GM23338 (cell line): Measurements from ENCODE around the gene THRA. TPM values are rescaled to one million over a fixed set of nuclear protein-coding genes. Genes with fewer than 3 reads are reported as not detected.

Experiments
- ATAC-seq: fragments of 200-7000 bp; cut with Tn5 transposase; 3 replicates; pipeline ENCODE4 v1.9.1; 2020
- DNase-seq: peaks from one replicate; pipeline ENCODE4 v3.0.0-alpha.2; 2015; ENCODE audit warnings: low spot score
- H2AFZ ChIP-seq: fragments of 200-600 bp; sonication (generic); 2 replicates; pipeline ENCODE4 v1.8.0; 2016; ENCODE audit warnings: antibody characterized with exemption, mild to moderate bottlenecking, moderate library complexity
- H3F3A ChIP-seq: fragments of 200-600 bp; sonication (generic); replicated peaks from 2 replicates; pipeline ENCODE4 v1.8.0; 2017; ENCODE audit warnings: antibody characterized with exemption, mixed run types, low read depth
- H3K27ac ChIP-seq: fragments of 200-600 bp; sonication (generic); 2 replicates; pipeline ENCODE4 v1.6.1; 2016; ENCODE audit warnings: low read depth
- H3K27me3 ChIP-seq: fragments of 200-600 bp; sonication (generic); 2 replicates; pipeline ENCODE4 v1.8.0; 2016; ENCODE audit warnings: mild to moderate bottlenecking, mixed run types, moderate library complexity; ENCODE audit not compliant: insufficient read depth
- H3K36me3 ChIP-seq: fragments of 200-600 bp; sonication (generic); 2 replicates; pipeline ENCODE4 v1.8.0; 2016; ENCODE audit warnings: mild to moderate bottlenecking; ENCODE audit not compliant: insufficient read depth
- H3K4me1 ChIP-seq: fragments of 200-600 bp; sonication (generic); 2 replicates; pipeline ENCODE4 v1.8.0; 2016; ENCODE audit warnings: mild to moderate bottlenecking, moderate library complexity; ENCODE audit not compliant: insufficient read depth
- H3K4me2 ChIP-seq: fragments of 200-600 bp; sonication (generic); 2 replicates; pipeline ENCODE4 v1.7.1; 2017; ENCODE audit warnings: mixed run types
- H3K4me3 ChIP-seq: fragments of 200-600 bp; sonication (generic); 2 replicates; pipeline ENCODE4 v1.6.1; 2016; ENCODE audit warnings: mixed run types
- H3K79me2 ChIP-seq: fragments of 200-600 bp; sonication (generic); replicated peaks from 2 replicates; pipeline ENCODE4 v1.8.0; 2017; ENCODE audit warnings: mild to moderate bottlenecking; ENCODE audit not compliant: insufficient read depth
- H3K9me2 ChIP-seq: fragments of 200-600 bp; sonication (generic); 2 replicates; pipeline ENCODE4 v1.8.0; 2017; ENCODE audit not compliant: insufficient read depth
- H4K20me1 ChIP-seq: fragments of 200-600 bp; sonication (generic); replicated peaks from 2 replicates; pipeline ENCODE4 v1.8.0; 2017; ENCODE audit warnings: mild to moderate bottlenecking; ENCODE audit not compliant: insufficient read depth
- H3K27ac Mint-ChIP-seq: 2 replicates; pipeline ENCODE4 v1.8.0; 2020; ENCODE audit warnings: inconsistent platforms, mild to moderate bottlenecking, moderate library complexity, mixed read lengths
- H3K27me3 Mint-ChIP-seq: 3 replicates; pipeline ENCODE4 v1.8.0; 2022; ENCODE audit warnings: low read depth, mild to moderate bottlenecking, moderate library complexity, mixed read lengths, inconsistent platforms; ENCODE audit not compliant: insufficient read depth, poor library complexity
- H3K36me3 Mint-ChIP-seq: 3 replicates; pipeline ENCODE4 v1.8.0; 2021; ENCODE audit warnings: low read depth, mild to moderate bottlenecking, inconsistent platforms, moderate library complexity, mixed read lengths
- H3K4me1 Mint-ChIP-seq: 3 replicates; pipeline ENCODE4 v1.8.0; 2020; ENCODE audit warnings: mild to moderate bottlenecking, inconsistent platforms, mixed read lengths
- H3K4me3 Mint-ChIP-seq: 3 replicates; pipeline ENCODE4 v1.8.0; 2021; ENCODE audit warnings: moderate library complexity, mild to moderate bottlenecking, inconsistent platforms, mixed read lengths
- H3K9me3 Mint-ChIP-seq: 3 replicates; pipeline ENCODE4 v1.8.0; 2020; ENCODE audit warnings: moderate library complexity, mild to moderate bottlenecking, inconsistent platforms, mixed read lengths
- CREB1 ChIP-seq: fragments of 250-450 bp; sonication (Bioruptor Pico); IDR thresholded peaks from 2 replicates; pipeline ENCODE4 v1.5.0; 2020; ENCODE audit warnings: low read depth, mild to moderate bottlenecking, moderate library complexity
- CTCF ChIP-seq, 2 experiments: fragments of 200-600 bp in 1 of 2; sonication (generic) in 1 of 2; conservative IDR thresholded peaks; 2 replicates each; pipeline versions ENCODE4 v1.5.1 to v1.6.1; 2016 to 2017; ENCODE audit warnings: antibody characterized with exemption in 2 of 2, low read depth in 2 of 2, mild to moderate bottlenecking in 2 of 2, moderate library complexity in 1 of 2
- EZH2 ChIP-seq: fragments of 200-600 bp; sonication (generic); IDR thresholded peaks from one replicate; pipeline ENCODE4 v1.8.0; 2017; ENCODE audit warnings: antibody characterized with exemption, mild to moderate bottlenecking, low read depth; ENCODE audit not compliant: unreplicated experiment
- EZH2phosphoT487 ChIP-seq: fragments of 200-600 bp; sonication (generic); IDR thresholded peaks from one replicate; pipeline ENCODE4 v1.8.1; 2018; ENCODE audit warnings: antibody characterized with exemption; ENCODE audit not compliant: unreplicated experiment
- JUNB ChIP-seq: IDR thresholded peaks from one replicate; pipeline ENCODE4 v1.6.1; 2016; ENCODE audit warnings: antibody characterized with exemption; ENCODE audit not compliant: unreplicated experiment
- NANOG ChIP-seq: IDR thresholded peaks from 2 replicates; pipeline ENCODE4 v1.6.1; 2016; ENCODE audit warnings: antibody characterized with exemption, borderline replicate concordance
- POLR2AphosphoS5 ChIP-seq: IDR thresholded peaks from 2 replicates; pipeline ENCODE4 v1.6.1; 2016; ENCODE audit warnings: antibody characterized with exemption, low read depth
- STAT1 ChIP-seq: IDR thresholded peaks from one replicate; pipeline ENCODE4 v1.6.1; 2016; ENCODE audit warnings: antibody characterized with exemption; ENCODE audit not compliant: unreplicated experiment
- ZNF114 ChIP-seq: fragments of 250-450 bp; sonication (Bioruptor Pico); IDR thresholded peaks from 2 replicates; pipeline ENCODE4 v1.5.0; 2020; ENCODE audit warnings: mild to moderate bottlenecking, moderate library complexity
- ZNF331 ChIP-seq: fragments of 250-450 bp; sonication (Bioruptor Pico); IDR thresholded peaks from 2 replicates; pipeline ENCODE4 v1.5.0; 2020; ENCODE audit warnings: low read depth, mild to moderate bottlenecking, moderate library complexity
- polyA plus RNA-seq: library from polyadenylated mRNA; unstranded; fragments of >200 nt; fragmentation: Nextera tagmentation; extraction: Ambion mirVana; gene quantifications from 2 replicates; pipeline ENCODE4 v1.2.1, GENCODE V29; 2016
- total RNA-seq: library from RNA; depleted of rRNA; stranded (reverse); fragments of >200 nt; shearing (Covaris generic); gene quantifications from 2 replicates; pipeline ENCODE4 v1.2.3, GENCODE V29; 2014
- TF ChIP-seq, protein P1 (sequence below): fragments of 250-450 bp; sonication (Bioruptor Pico); IDR thresholded peaks from 2 replicates; pipeline ENCODE4 v1.5.0; 2020; ENCODE audit warnings: mild to moderate bottlenecking, moderate library complexity
- TF ChIP-seq, protein P2 (sequence below): IDR thresholded peaks from 2 replicates; pipeline ENCODE4 v1.6.1; 2016; ENCODE audit warnings: antibody characterized with exemption
- TF ChIP-seq, protein P3 (sequence below): IDR thresholded peaks from one replicate; pipeline ENCODE4 v1.6.1; 2018; ENCODE audit warnings: antibody characterized with exemption; ENCODE audit not compliant: unreplicated experiment

The THRA gene
- total and polyA plus RNA-seq, 2 experiments from 2014 or later, result 3.4 to 10.5 TPM

- H3K4me3 Mint-ChIP-seq, result no peak overlapping the region
- no peak overlapping the region for H3K4me2 ChIP-seq
- H3F3A ChIP-seq, result 0 out of 2 replicates have a peak, but pooled peaks cover 15% of the 10 kb centered on the region
- peaks cover 7% of the 10 kb centered on the region; the same call in 1 of the 2 replicates for H3K79me2 ChIP-seq
- H3K27ac ChIP-seq, result no peak overlapping the region
- H3K27ac Mint-ChIP-seq, result no peak overlapping the region
- no peaks in the 10 kb centered on the region for H3K27me3 ChIP-seq
- H4K20me1 ChIP-seq, result no peaks in the 10 kb centered on the region
- H2AFZ ChIP-seq, result no peak overlapping the region
- DNase-seq, result no peak
- TF ChIP-seq EZH2, result no peak
- no peak for TF ChIP-seq POLR2AphosphoS5
- no peak for TF ChIP-seq CTCF (conservative IDR thresholded peaks at IDR 0.05; ENCODE audit: low read depth in 2 of 2)
- TF ChIP-seq EZH2phosphoT487, result no peak
- TF ChIP-seq, protein P1, sequence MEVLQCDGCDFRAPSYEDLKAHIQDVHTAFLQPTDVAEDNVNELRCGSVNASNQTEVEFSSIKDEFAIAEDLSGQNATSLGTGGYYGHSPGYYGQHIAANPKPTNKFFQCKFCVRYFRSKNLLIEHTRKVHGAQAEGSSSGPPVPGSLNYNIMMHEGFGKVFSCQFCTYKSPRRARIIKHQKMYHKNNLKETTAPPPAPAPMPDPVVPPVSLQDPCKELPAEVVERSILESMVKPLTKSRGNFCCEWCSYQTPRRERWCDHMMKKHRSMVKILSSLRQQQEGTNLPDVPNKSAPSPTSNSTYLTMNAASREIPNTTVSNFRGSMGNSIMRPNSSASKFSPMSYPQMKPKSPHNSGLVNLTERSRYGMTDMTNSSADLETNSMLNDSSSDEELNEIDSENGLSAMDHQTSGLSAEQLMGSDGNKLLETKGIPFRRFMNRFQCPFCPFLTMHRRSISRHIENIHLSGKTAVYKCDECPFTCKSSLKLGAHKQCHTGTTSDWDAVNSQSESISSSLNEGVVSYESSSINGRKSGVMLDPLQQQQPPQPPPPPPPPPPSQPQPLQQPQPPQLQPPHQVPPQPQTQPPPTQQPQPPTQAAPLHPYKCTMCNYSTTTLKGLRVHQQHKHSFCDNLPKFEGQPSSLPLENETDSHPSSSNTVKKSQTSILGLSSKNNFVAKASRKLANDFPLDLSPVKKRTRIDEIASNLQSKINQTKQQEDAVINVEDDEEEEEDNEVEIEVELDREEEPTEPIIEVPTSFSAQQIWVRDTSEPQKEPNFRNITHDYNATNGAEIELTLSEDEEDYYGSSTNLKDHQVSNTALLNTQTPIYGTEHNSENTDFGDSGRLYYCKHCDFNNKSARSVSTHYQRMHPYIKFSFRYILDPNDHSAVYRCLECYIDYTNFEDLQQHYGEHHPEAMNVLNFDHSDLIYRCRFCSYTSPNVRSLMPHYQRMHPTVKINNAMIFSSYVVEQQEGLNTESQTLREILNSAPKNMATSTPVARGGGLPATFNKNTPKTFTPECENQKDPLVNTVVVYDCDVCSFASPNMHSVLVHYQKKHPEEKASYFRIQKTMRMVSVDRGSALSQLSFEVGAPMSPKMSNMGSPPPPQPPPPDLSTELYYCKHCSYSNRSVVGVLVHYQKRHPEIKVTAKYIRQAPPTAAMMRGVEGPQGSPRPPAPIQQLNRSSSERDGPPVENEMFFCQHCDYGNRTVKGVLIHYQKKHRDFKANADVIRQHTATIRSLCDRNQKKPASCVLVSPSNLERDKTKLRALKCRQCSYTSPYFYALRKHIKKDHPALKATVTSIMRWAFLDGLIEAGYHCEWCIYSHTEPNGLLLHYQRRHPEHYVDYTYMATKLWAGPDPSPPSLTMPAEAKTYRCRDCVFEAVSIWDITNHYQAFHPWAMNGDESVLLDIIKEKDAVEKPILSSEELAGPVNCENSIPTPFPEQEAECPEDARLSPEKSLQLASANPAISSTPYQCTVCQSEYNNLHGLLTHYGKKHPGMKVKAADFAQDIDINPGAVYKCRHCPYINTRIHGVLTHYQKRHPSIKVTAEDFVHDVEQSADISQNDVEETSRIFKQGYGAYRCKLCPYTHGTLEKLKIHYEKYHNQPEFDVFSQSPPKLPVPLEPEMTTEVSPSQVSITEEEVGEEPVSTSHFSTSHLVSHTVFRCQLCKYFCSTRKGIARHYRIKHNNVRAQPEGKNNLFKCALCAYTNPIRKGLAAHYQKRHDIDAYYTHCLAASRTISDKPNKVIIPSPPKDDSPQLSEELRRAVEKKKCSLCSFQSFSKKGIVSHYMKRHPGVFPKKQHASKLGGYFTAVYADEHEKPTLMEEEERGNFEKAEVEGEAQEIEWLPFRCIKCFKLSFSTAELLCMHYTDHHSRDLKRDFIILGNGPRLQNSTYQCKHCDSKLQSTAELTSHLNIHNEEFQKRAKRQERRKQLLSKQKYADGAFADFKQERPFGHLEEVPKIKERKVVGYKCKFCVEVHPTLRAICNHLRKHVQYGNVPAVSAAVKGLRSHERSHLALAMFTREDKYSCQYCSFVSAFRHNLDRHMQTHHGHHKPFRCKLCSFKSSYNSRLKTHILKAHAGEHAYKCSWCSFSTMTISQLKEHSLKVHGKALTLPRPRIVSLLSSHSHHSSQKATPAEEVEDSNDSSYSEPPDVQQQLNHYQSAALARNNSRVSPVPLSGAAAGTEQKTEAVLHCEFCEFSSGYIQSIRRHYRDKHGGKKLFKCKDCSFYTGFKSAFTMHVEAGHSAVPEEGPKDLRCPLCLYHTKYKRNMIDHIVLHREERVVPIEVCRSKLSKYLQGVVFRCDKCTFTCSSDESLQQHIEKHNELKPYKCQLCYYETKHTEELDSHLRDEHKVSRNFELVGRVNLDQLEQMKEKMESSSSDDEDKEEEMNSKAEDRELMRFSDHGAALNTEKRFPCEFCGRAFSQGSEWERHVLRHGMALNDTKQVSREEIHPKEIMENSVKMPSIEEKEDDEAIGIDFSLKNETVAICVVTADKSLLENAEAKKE (CRISPR knock-in tag), result no peak
- no peak for TF ChIP-seq JUNB
- no peak for TF ChIP-seq STAT1
- no peak for TF ChIP-seq CREB1 (CRISPR knock-in tag)
- TF ChIP-seq, protein P2, sequence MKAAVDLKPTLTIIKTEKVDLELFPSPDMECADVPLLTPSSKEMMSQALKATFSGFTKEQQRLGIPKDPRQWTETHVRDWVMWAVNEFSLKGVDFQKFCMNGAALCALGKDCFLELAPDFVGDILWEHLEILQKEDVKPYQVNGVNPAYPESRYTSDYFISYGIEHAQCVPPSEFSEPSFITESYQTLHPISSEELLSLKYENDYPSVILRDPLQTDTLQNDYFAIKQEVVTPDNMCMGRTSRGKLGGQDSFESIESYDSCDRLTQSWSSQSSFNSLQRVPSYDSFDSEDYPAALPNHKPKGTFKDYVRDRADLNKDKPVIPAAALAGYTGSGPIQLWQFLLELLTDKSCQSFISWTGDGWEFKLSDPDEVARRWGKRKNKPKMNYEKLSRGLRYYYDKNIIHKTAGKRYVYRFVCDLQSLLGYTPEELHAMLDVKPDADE, result no peak
- no peak for TF ChIP-seq ZNF331 (CRISPR knock-in tag)
- TF ChIP-seq ZNF114 (CRISPR knock-in tag), result no peak
- TF ChIP-seq, protein P3, sequence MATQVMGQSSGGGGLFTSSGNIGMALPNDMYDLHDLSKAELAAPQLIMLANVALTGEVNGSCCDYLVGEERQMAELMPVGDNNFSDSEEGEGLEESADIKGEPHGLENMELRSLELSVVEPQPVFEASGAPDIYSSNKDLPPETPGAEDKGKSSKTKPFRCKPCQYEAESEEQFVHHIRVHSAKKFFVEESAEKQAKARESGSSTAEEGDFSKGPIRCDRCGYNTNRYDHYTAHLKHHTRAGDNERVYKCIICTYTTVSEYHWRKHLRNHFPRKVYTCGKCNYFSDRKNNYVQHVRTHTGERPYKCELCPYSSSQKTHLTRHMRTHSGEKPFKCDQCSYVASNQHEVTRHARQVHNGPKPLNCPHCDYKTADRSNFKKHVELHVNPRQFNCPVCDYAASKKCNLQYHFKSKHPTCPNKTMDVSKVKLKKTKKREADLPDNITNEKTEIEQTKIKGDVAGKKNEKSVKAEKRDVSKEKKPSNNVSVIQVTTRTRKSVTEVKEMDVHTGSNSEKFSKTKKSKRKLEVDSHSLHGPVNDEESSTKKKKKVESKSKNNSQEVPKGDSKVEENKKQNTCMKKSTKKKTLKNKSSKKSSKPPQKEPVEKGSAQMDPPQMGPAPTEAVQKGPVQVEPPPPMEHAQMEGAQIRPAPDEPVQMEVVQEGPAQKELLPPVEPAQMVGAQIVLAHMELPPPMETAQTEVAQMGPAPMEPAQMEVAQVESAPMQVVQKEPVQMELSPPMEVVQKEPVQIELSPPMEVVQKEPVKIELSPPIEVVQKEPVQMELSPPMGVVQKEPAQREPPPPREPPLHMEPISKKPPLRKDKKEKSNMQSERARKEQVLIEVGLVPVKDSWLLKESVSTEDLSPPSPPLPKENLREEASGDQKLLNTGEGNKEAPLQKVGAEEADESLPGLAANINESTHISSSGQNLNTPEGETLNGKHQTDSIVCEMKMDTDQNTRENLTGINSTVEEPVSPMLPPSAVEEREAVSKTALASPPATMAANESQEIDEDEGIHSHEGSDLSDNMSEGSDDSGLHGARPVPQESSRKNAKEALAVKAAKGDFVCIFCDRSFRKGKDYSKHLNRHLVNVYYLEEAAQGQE, result no peak
- TF ChIP-seq NANOG, result no peak
- no peaks in the 10 kb centered on the region; the same call in 2 of the 3 replicates for H3K36me3 Mint-ChIP-seq
- no peaks in the 10 kb centered on the region for H3K36me3 ChIP-seq
- H3K4me3 ChIP-seq, result no peak overlapping the region
- peaks cover 78% of the 10 kb centered on the region for H3K4me1 Mint-ChIP-seq
- H3K9me3 Mint-ChIP-seq, result no peaks in the 10 kb centered on the region
- no peaks in the 10 kb centered on the region for H3K9me2 ChIP-seq
- ATAC-seq, result no peak
- H3K27me3 Mint-ChIP-seq, result peaks cover 19% of the 10 kb centered on the region
- peaks cover 64% of the 10 kb centered on the region for H3K4me1 ChIP-seq
Observed at GRCh38 chr17:40072735-40073346, 10.1 kb downstream of the THRA start.
